Spleen (tissue), 7 donors: ENCODE results near the gene DNAH9.

Source experiments
- CTCF ChIP-seq, 11 experiments: fragments of 200-600 bp in 7 of 11; fragments of 450-650 bp in 4 of 11; sonication (generic) in 4 of 11; IDR thresholded peaks in 8 of 11; conservative IDR thresholded peaks in 3 of 11; 1 replicate in 7 of 11; 2 replicates in 4 of 11; pipeline versions ENCODE4 v1.4.0 to v1.8.0; 2016 to 2021; ENCODE audit warnings: antibody characterized with exemption in 11 of 11, inconsistent platforms in 4 of 11, mild to moderate bottlenecking in 1 of 11
- POLR2A ChIP-seq, 3 donors: fragments of 450-650 bp; IDR thresholded peaks; one replicate each; pipeline ENCODE4 v1.5.1; 2017; ENCODE audit warnings: antibody characterized with exemption in 3 of 3, mild to moderate bottlenecking in 1 of 3
- donor health status: DM: no; HTN: no; CAD: no; lungs with moderate emphysema.
- donor health status: DM: no; HTN: no; CAD: no.
- donor health status: DM: no; HTN: no; CAD: no.

- TF ChIP-seq CTCF (IDR thresholded peaks at IDR 0.05 in 8 of 11, conservative IDR thresholded peaks at IDR 0.05 in 3 of 11) (no peak), POLR2A (IDR thresholded peaks at IDR 0.05) (no peak)
Observed at GRCh38 chr17:11896199-11896598, 297.9 kb downstream of the DNAH9 start.
